Body of pancreas (tissue), 4 donors: ENCODE results near the gene ADGRL3. TPM values are rescaled to one million over a fixed set of nuclear protein-coding genes. Genes with fewer than 3 reads are reported as not detected.

ENCODE experiments used
- ATAC-seq: fragments of 150-250 bp; one replicate; pipeline ENCODE4 v1.9.1; 2016
- DNase-seq, 4 donors: peaks; one replicate each; pipeline ENCODE4 v3.0.0-alpha.2; 2019
- H3K27ac ChIP-seq, 4 donors: fragments of 200-600 bp; sonication (generic); 1 replicate in 3 of 4; 2 replicates in 1 of 4; pipeline versions ENCODE4 v1.5.1 to v1.6.1; 2016 to 2019; ENCODE audit warnings: mild to moderate bottlenecking in 1 of 4, mixed read lengths in 1 of 4, moderate library complexity in 1 of 4
- H3K27me3 ChIP-seq, 2 donors: fragments of 200-600 bp; sonication (generic); one replicate each; pipeline ENCODE4 v1.6.0; 2016; ENCODE audit warnings: mild to moderate bottlenecking in 1 of 2
- H3K36me3 ChIP-seq, 2 donors: fragments of 200-600 bp; sonication (generic); replicated peaks in 1 of 2; 2 replicates each; pipeline ENCODE4 v1.5.1; 2016; ENCODE audit warnings: low read depth in 2 of 2; ENCODE audit not compliant: insufficient read depth in 1 of 2
- H3K4me1 ChIP-seq: fragments of 200-600 bp; sonication (generic); one replicate; pipeline ENCODE4 v1.6.0; 2016
- H3K4me3 ChIP-seq, 2 donors: fragments of 200-600 bp; sonication (generic); 1 replicate in 1 of 2; 2 replicates in 1 of 2; pipeline ENCODE4 v1.5.1; 2016 to 2019
- H3K9me3 ChIP-seq, 3 donors: fragments of 200-600 bp; sonication (generic); 1 replicate in 2 of 3; 2 replicates in 1 of 3; pipeline ENCODE4 v1.5.1; 2016
- CTCF ChIP-seq, 7 experiments: fragments of 450-650 bp in 4 of 7; fragments of 200-600 bp in 3 of 7; sonication (generic) in 3 of 7; IDR thresholded peaks; one replicate each; pipeline ENCODE4 v1.5.1; 2016 to 2019; ENCODE audit warnings: antibody characterized with exemption in 7 of 7
- POLR2A ChIP-seq, 3 donors: fragments of 450-650 bp; IDR thresholded peaks; one replicate each; pipeline ENCODE4 v1.6.1; 2016; ENCODE audit warnings: antibody characterized with exemption in 3 of 3, mild to moderate bottlenecking in 2 of 3
- WGBS, 2 donors: methylation state at CpG; one replicate each; pipeline ENCODE4 v1.1.5; 2017; 5-methylcytosine and 5-hydroxymethylcytosine counted together
- intact Hi-C: fragments of 100-400 bp; cut with DNase I; formaldehyde crosslinking; loops from one replicate; pipeline ENCODE4 v1.15.1; 2023
- total RNA-seq, 2 donors: library from RNA; depleted of rRNA; stranded (reverse); fragments of >200 nt; gene quantifications; one replicate each; pipeline ENCODE4 v1.1.0, GENCODE V29; 2016

The ADGRL3 gene
- total RNA-seq, 2 donors from 2014 or later = 0.33 to 1.0 TPM

GRCh38 chr4:61665649-61666048, 465.5 kb downstream of the ADGRL3 start:
- ATAC-seq = no peak
- TF ChIP-seq POLR2A (IDR thresholded peaks at IDR 0.05) (no peak), CTCF (IDR thresholded peaks at IDR 0.05) (no peak)

GRCh38 chr4:61666244-61666643, 466.1 kb downstream of the ADGRL3 start:
- ATAC-seq = no peak
- Histone ChIP-seq H3K9me3 (peaks cover 0 to 12% (median 0%) of the 10 kb centered on the region in 3 donors), H3K4me3 (no peak overlapping the region), H3K36me3 (no peaks in the 10 kb centered on the region), H3K27me3 (no peaks in the 10 kb centered on the region), H3K4me1 (no peaks in the 10 kb centered on the region), H3K27ac (no peak overlapping the region)
- 74 to 78% methylated on average over 1 of the region's 1 CpG for WGBS, 2 donors
- no peak for DNase-seq
- intact Hi-C loops = no loop called here
- TF ChIP-seq POLR2A (IDR thresholded peaks at IDR 0.05) (no peak), CTCF (IDR thresholded peaks at IDR 0.05) (no peak)

More at GRCh38 chr4:61665649-61666048, 465.5 kb downstream of the ADGRL3 start:
- intact Hi-C loops = no loop called here
- Histone ChIP-seq H3K4me1 (no peaks in the 10 kb centered on the region), H3K27ac (no peak overlapping the region), H3K9me3 (peaks cover 0 to 9% (median 0%) of the 10 kb centered on the region in 3 donors), H3K27me3 (no peaks in the 10 kb centered on the region), H3K4me3 (no peak overlapping the region), H3K36me3 (no peaks in the 10 kb centered on the region)
- DNase-seq = no peak

GRCh38 chr4:61671599-61671998, 471.5 kb downstream of the ADGRL3 start:
- H3K4me1 ChIP-seq = no peaks in the 10 kb centered on the region
- DNase-seq = no peak
- no peaks in the 10 kb centered on the region for H3K36me3 ChIP-seq
- WGBS, 2 donors = 45 to 58% methylated on average over 1 of the region's 1 CpG
- H3K27me3 ChIP-seq = no peaks in the 10 kb centered on the region
- intact Hi-C loops = no loop called here
- H3K27ac ChIP-seq = no peak overlapping the region
- H3K9me3 ChIP-seq = peaks cover 0 to 5% (median 0%) of the 10 kb centered on the region in 3 donors
- TF ChIP-seq CTCF (IDR thresholded peaks at IDR 0.05) (no peak), POLR2A (IDR thresholded peaks at IDR 0.05) (no peak)
- H3K4me3 ChIP-seq = no peak overlapping the region
- ATAC-seq = no peak

- TF ChIP-seq POLR2A (IDR thresholded peaks at IDR 0.05) (no peak), CTCF (IDR thresholded peaks at IDR 0.05) (no peak)
- Histone ChIP-seq H3K27ac (no peak overlapping the region), H3K27me3 (no peaks in the 10 kb centered on the region), H3K4me1 (no peaks in the 10 kb centered on the region), H3K9me3 (peaks cover 0 to 4% (median 0%) of the 10 kb centered on the region in 3 donors), H3K4me3 (no peak overlapping the region), H3K36me3 (no peaks in the 10 kb centered on the region)
- no peak for DNase-seq
- ATAC-seq = no peak
- WGBS, 2 donors = 72 to 76% methylated on average over 2 of the region's 2 CpGs
- intact Hi-C loops = no loop called here
Measured at GRCh38 chr4:61675464-61675863, 475.3 kb downstream of the ADGRL3 start.

- WGBS, 2 donors = 84 to 91% methylated on average over 1 of the region's 1 CpG
- TF ChIP-seq CTCF (IDR thresholded peaks at IDR 0.05) (no peak), POLR2A (IDR thresholded peaks at IDR 0.05) (no peak)
- no peak overlapping the region for H3K27ac ChIP-seq
- no peaks in the 10 kb centered on the region for H3K36me3 ChIP-seq
- H3K9me3 ChIP-seq = no peaks in the 10 kb centered on the region
- no peak overlapping the region for H3K4me3 ChIP-seq
- no peaks in the 10 kb centered on the region for H3K4me1 ChIP-seq
- no peak for ATAC-seq
- intact Hi-C loops = no loop called here
- no peak for DNase-seq
- H3K27me3 ChIP-seq = no peaks in the 10 kb centered on the region
Measured at GRCh38 chr4:61678297-61678696, 478.2 kb downstream of the ADGRL3 start.
